Measurements from ENCODE around the gene GLI3.

DNA sequence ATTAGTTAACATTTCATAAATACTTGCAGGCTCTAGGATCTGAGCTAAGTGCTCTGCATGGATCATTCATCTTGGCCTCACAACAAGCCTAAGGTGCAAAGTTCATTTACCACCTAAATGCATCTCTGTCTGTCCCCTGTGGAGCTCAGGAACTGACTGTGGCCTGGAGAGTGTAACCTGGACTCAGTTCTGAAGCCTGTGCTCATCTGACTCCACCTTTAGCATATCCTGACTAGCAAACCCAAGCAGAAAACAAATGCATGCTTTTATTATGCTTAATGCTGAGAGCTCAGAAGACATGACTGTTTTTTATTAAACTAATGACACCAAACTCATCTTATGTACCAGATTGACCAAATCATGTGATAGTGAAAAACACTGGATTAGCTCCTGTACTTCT is 288.5 kb downstream of the GLI3 start:
- TF ChIP-seq, protein P1, sequence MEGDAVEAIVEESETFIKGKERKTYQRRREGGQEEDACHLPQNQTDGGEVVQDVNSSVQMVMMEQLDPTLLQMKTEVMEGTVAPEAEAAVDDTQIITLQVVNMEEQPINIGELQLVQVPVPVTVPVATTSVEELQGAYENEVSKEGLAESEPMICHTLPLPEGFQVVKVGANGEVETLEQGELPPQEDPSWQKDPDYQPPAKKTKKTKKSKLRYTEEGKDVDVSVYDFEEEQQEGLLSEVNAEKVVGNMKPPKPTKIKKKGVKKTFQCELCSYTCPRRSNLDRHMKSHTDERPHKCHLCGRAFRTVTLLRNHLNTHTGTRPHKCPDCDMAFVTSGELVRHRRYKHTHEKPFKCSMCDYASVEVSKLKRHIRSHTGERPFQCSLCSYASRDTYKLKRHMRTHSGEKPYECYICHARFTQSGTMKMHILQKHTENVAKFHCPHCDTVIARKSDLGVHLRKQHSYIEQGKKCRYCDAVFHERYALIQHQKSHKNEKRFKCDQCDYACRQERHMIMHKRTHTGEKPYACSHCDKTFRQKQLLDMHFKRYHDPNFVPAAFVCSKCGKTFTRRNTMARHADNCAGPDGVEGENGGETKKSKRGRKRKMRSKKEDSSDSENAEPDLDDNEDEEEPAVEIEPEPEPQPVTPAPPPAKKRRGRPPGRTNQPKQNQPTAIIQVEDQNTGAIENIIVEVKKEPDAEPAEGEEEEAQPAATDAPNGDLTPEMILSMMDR (IDR thresholded peaks at IDR 0.05; ENCODE audit: low read depth, low read length): no peak
- TF ChIP-seq EZH2phosphoT487 (IDR thresholded peaks at IDR 0.05; ENCODE audit: low read depth): no peak

Measured in OCI-LY3 (cell line).